Small intestine (tissue), 7 donors: ENCODE results near the gene GRIK4. TPM values are rescaled to one million over a fixed set of nuclear protein-coding genes. Genes with fewer than 3 reads are reported as not detected.

ENCODE experiments used
- DNase-seq, 2 donors: peaks; one replicate each; pipeline versions ENCODE4 v3.0.0 to v3.0.0-alpha.2; 2013
- FAIRE-seq: peaks from 2 replicates; lab custom pipeline; 2012; peaks lifted over from hg19 to GRCh38; lab: Jason Lieb, UNC
- H3K27ac ChIP-seq, 3 donors: one replicate each; pipeline ENCODE4 v1.5.1; 2013; ENCODE audit warnings: low read length in 2 of 3, mild to moderate bottlenecking in 2 of 3, control low read depth in 1 of 3, inconsistent platforms in 1 of 3, low read depth in 1 of 3, moderate library complexity in 1 of 3
- H3K27me3 ChIP-seq, 3 donors: one replicate each; pipeline ENCODE4 v1.6.1; 2013; ENCODE audit warnings: low read length in 3 of 3, inconsistent platforms in 1 of 3; ENCODE audit not compliant: control insufficient read depth in 3 of 3, insufficient read depth in 3 of 3
- H3K36me3 ChIP-seq, 3 donors: one replicate each; pipeline ENCODE4 v1.6.1; 2013; ENCODE audit warnings: low read length in 3 of 3, inconsistent platforms in 1 of 3, low read depth in 1 of 3, mild to moderate bottlenecking in 1 of 3, moderate library complexity in 1 of 3; ENCODE audit not compliant: control insufficient read depth in 3 of 3, insufficient read depth in 2 of 3
- H3K4me1 ChIP-seq, 3 donors: one replicate each; pipeline ENCODE4 v1.6.1; 2013; ENCODE audit warnings: low read length in 2 of 3, inconsistent platforms in 1 of 3, low read depth in 1 of 3, mild to moderate bottlenecking in 1 of 3, moderate library complexity in 1 of 3; ENCODE audit not compliant: control insufficient read depth in 3 of 3, insufficient read depth in 2 of 3
- H3K4me3 ChIP-seq, 3 donors: one replicate each; pipeline ENCODE4 v1.5.1; 2013; ENCODE audit warnings: low read length in 3 of 3, control low read depth in 1 of 3, inconsistent platforms in 1 of 3, low read depth in 1 of 3, mild to moderate bottlenecking in 1 of 3, moderate library complexity in 1 of 3
- H3K9me3 ChIP-seq, 2 donors: one replicate each; pipeline ENCODE4 v1.6.1; 2013; ENCODE audit warnings: low read depth in 1 of 2, low read length in 1 of 2; ENCODE audit not compliant: control insufficient read depth in 2 of 2, insufficient read depth in 1 of 2
- WGBS, 3 donors: extraction: QIAGEN DNeasy Blood & Tissue Kit; methylation state at CpG; one replicate each; pipeline ENCODE4 v1.1.7; 2013; 5-methylcytosine and 5-hydroxymethylcytosine counted together
- polyA plus RNA-seq, 4 donors: library from polyadenylated mRNA; stranded (reverse) in 3 of 4; unstranded in 1 of 4; fragments of 200-250 nt in 3 of 4; fragments of 120-200 nt in 1 of 4; gene quantifications; one replicate each; pipeline versions ENCODE4 v1.2.1 to v1.2.3, GENCODE V29; 2013
- donor health status: healthy with polysubstance abuse.
- donor health status: control.
- donor health status: control.
- donor health status: Bipolar disorder and iron deficiency.
- donor health status: healthy.

Gene GRIK4
- polyA plus RNA-seq, 4 donors: 0.15 to 1.4 (median 0.27) TPM; not detected in 1

DNA sequence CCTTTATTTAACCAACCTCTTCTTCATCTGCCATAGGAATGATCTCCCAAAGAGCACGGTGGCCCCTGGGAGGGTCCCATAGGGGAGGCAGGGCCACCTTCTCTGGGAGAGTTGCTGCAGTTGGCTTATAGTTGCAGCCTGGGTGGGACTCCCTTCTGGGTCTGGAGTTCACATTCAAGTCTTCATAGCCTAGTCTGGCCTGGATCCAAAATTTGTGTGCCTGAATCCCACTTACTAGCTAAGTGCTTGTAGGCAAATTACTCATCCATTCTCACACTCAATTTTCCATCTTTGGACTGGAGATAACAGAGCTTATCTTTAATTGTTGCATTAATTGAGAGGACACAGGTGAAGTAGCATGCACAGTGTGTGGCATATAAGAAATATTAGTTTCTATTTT, 163.6 kb downstream of the GRIK4 start:
- FAIRE-seq (no peak), DNase-seq (peak; percentile 46 to 79)
- peaks cover 0 to 9% of the 10 kb centered on the region in 2 donors for H3K9me3 ChIP-seq
- WGBS, 3 donors: 16 to 53% (median 29%) methylated on average over 1 of the region's 1 CpG
- no peak overlapping the region for H3K27ac ChIP-seq
- no peak overlapping the region for H3K4me3 ChIP-seq
- H3K36me3 ChIP-seq: no peaks in the 10 kb centered on the region
- H3K4me1 ChIP-seq: peaks cover 2 to 20% (median 2%) of the 10 kb centered on the region in 3 donors
- no peaks in the 10 kb centered on the region for H3K27me3 ChIP-seq

DNA sequence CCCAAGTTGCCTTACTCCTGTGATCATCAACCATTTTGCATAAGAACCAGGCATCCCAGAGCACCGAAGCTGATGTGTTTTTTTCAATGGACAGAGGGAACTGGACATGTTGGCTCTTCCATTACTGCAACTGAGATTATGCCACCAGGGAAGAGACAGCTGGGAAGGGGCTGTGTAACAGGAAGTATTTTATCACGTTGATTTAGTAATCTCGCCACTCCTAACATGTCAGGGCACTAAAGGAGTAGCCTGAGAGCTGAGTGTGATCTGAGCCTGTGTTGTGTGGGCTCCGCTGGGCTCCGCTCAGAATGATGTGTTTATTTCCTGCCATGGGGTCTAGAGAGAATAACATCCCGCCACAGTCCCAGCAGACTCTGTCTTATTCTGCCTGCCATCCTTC, 165.4 kb downstream of the GRIK4 start:
- no peak overlapping the region for H3K27ac ChIP-seq
- no peak for FAIRE-seq
- DNase-seq: peak in 1 of 2 donors; percentile 8
- peaks cover 0 to 9% of the 10 kb centered on the region in 2 donors for H3K9me3 ChIP-seq
- no peaks in the 10 kb centered on the region for H3K27me3 ChIP-seq
- no peaks in the 10 kb centered on the region for H3K36me3 ChIP-seq
- peaks cover 2 to 20% (median 2%) of the 10 kb centered on the region in 3 donors for H3K4me1 ChIP-seq
- H3K4me3 ChIP-seq: no peak overlapping the region
- 53 to 61% (median 59%) methylated on average over 6 of the region's 6 CpGs for WGBS, 3 donors

DNA sequence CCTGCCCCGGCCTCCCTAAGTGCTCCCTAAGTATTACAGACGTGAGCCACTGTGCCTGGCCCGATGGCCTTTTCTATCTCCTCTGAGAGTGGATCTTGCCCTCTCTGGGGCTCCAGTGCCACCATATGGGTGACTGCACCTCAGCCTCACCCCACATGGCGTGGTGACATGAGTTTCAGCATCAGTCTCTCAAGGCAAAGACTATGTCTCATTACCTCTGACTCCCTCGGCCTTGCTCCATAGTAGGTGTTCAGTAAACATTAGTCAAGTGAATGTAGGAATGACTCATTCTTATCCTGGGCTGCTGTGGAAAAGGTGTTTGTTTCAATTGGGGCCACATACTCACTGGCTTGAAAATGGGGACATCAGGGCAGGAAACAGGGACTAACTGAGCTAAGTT, 168.8 kb downstream of the GRIK4 start:
- peaks cover 0 to 8% (median 0%) of the 10 kb centered on the region in 3 donors for H3K4me1 ChIP-seq
- no peaks in the 10 kb centered on the region for H3K27me3 ChIP-seq
- WGBS, 3 donors: 79 to 86% (median 80%) methylated on average over 5 of the region's 5 CpGs
- peaks cover 0 to 9% of the 10 kb centered on the region in 2 donors for H3K9me3 ChIP-seq
- FAIRE-seq: no peak
- H3K27ac ChIP-seq: no peak overlapping the region
- no peak overlapping the region for H3K4me3 ChIP-seq
- H3K36me3 ChIP-seq: no peaks in the 10 kb centered on the region
- no peak for DNase-seq

DNA sequence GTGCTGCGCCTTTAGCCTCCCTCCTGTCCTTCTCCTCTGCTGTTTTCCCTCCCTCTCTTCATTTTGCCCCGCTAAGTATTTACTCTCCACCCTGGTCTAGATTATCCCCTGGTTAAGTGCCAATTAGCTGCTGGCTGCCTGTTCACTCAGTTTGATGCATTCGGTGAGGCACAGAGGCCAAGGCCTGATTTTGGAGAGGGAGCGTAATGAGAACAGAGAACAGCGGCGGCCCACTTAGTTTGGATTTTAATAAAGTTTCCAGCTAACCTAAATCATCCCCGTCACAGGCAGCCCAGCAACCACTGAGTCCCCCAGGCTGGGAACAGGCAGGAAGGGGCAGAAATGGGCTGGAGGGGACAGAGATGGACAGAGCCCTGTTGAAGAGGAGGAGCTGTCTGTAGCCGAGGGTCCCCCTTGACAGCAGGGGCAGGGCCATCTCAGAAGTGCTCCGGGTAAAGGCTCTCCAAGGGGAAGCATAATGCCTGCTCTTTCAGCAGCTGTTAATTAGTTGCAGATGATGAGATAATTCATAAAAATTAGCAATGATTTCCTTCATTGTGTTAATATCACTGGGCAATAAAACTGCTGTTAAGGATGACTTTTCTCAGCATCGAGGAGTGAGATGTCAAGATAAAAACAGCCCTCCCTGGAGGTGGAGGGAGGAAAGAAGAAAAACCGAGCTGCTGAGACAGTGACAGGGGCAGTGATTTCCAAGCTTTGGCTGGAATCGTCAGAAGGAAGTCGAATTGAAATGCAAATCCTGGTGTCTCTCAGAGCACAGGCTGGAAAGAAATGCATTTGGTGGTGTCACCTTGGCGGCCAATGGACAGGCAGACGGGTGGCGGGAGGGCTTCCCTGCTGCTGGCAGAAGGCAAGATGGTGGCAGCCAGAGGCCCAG, 170.1 kb downstream of the GRIK4 start:
- Histone ChIP-seq H3K27me3 (peaks cover 0 to 3% (median 0%) of the 10 kb centered on the region in 3 donors), H3K4me3 (no peak overlapping the region), H3K27ac (no peak overlapping the region), H3K9me3 (peaks cover 0 to under 1% of the 10 kb centered on the region in 2 donors), H3K4me1 (no peaks in the 10 kb centered on the region), H3K36me3 (no peaks in the 10 kb centered on the region)
- no peak for DNase-seq
- WGBS, 3 donors: 62 to 67% (median 65%) methylated on average over 16 of the region's 16 CpGs
- no peak for FAIRE-seq

DNA sequence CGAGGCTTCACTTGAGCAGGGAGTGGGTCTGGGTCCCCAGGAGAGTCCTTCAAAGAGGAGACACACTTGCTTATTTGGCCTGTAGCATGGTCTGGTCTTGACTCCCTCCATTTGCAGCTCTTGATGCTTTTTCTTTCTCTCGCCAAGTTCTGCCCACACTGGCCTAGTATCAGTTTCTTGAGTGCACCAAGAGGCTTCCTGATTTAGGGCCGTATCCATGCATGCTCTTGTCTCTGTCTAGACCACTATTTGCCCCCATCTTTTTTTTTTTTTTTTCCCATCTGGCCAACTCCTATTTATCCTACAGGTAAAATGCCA, 170.7 kb downstream of the GRIK4 start:
- H3K36me3 ChIP-seq: no peaks in the 10 kb centered on the region
- DNase-seq (no peak), FAIRE-seq (no peak)
- H3K27me3 ChIP-seq: peaks cover 0 to 3% (median 0%) of the 10 kb centered on the region in 3 donors
- no peaks in the 10 kb centered on the region for H3K9me3 ChIP-seq
- no peaks in the 10 kb centered on the region for H3K4me1 ChIP-seq
- H3K27ac ChIP-seq: no peak overlapping the region
- WGBS, 3 donors: 63 to 81% (median 73%) methylated on average over 3 of the region's 3 CpGs
- no peak overlapping the region for H3K4me3 ChIP-seq

DNA sequence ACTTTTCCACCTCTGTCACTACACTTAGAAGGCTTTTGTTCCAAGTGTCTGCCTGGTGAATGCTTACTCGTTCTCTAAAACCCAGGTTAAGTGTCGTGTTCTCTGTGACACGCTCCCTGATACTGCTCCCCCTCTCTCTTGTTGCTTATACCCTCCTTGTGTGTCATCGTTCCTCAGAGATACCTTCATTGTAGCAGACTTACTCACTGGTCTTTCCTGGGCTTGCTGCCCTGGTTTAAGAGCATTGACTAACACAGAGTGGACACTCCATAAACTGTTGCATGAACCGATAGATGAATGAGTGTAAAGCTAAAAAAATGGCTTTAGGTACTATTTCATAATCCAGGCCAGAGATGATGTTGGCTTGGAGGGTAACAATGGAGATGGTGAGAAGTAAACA, 171.3 kb downstream of the GRIK4 start:
- H3K27ac ChIP-seq: no peak overlapping the region
- H3K27me3 ChIP-seq: peaks cover 0 to 3% (median 0%) of the 10 kb centered on the region in 3 donors
- 93 to 96% (median 93%) methylated on average over 5 of the region's 5 CpGs for WGBS, 3 donors
- no peak overlapping the region for H3K4me3 ChIP-seq
- no peaks in the 10 kb centered on the region for H3K36me3 ChIP-seq
- no peaks in the 10 kb centered on the region for H3K4me1 ChIP-seq
- FAIRE-seq (no peak), DNase-seq (no peak)
- no peaks in the 10 kb centered on the region for H3K9me3 ChIP-seq

DNA sequence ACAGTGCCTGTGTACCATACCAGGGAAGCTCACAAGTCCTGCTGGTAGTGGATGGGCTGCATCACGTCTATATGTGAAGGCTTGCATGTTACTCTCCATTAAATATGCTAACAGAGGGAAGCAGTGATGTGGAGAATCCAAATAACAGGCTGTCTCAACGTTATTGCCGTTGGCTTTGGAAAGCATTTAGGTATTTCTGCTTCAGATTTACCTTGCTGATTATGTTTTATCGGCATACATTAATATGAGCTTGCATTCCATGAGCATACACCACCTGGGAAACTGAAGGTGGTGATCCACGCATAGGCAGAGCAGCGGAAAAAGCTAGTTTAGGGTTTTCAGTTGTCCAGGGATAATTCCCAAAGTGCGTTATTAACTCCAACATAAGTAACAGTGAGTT, 175.0 kb downstream of the GRIK4 start:
- H3K4me3 ChIP-seq: no peak overlapping the region
- no peaks in the 10 kb centered on the region for H3K36me3 ChIP-seq
- 84 to 88% (median 85%) methylated on average over 7 of the region's 7 CpGs for WGBS, 3 donors
- DNase-seq: no peak
- H3K4me1 ChIP-seq: no peaks in the 10 kb centered on the region
- H3K27me3 ChIP-seq: peaks cover 0 to 3% (median 3%) of the 10 kb centered on the region in 3 donors
- no peaks in the 10 kb centered on the region for H3K9me3 ChIP-seq
- FAIRE-seq: no peak
- H3K27ac ChIP-seq: no peak overlapping the region

DNA sequence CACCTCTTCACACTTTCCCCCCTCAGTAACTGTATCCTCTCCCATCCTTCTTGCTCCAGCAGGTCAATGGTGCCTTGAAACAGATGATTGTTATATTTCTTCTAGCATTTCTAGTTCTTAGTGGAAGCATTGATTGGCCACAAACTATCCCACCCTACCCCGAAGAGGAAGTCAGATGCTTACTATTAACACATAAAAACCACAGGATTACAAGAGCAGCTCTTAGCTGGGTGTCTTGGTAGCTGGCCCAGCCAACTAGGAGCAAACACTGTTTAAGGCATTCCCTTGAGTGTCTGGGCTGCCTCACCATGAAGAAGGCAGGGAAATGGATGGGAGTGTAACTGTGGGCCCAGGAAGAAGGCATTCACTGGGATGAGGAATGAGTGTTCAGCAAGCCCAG, 176.6 kb downstream of the GRIK4 start:
- Histone ChIP-seq H3K4me3 (no peak overlapping the region), H3K27me3 (peaks cover 0 to 6% (median 3%) of the 10 kb centered on the region in 3 donors), H3K27ac (no peak overlapping the region), H3K36me3 (no peaks in the 10 kb centered on the region), H3K9me3 (no peaks in the 10 kb centered on the region), H3K4me1 (no peaks in the 10 kb centered on the region)
- DNase-seq (no peak), FAIRE-seq (no peak)
- 69 to 87% (median 75%) methylated on average over 1 of the region's 1 CpG for WGBS, 3 donors
